KG1 (cell line): ENCODE results near the gene CCZ1B.
"Not testable (repeated sequence)": the region's sequence is repeated elsewhere in the genome, so short reads cannot be mapped to it uniquely, and the experiment has no call there.

Source experiments
- DNase-seq: peaks from one replicate; lab custom pipeline; 2025; lab: John Stamatoyannopoulos, UW

The CCZ1B gene

DNA sequence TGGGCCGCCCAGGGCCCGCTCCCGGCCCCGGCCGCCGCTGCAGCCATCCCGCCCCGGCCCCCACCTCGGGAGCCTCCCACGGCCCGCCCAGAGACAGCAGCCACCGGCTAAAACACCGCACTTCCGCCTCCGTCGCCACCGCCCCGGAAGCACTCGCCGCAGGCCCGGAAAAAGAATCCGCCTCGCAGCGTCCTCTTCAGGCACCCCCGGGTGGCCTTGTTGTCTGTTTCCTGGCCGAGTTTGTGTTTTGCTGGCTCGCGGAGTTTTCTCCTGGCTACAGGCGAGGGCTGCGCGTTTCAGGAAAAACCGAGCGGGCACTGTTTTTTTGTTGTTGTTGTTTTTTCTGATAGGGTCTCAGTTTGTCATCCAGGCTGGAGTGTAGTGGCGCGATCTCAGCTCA lies at the start of gene CCZ1B:
TSS of gene CCZ1B (minus strand) at position 125 of the 400 bp plus-strand sequence. CDS start at position 47, 78 bp downstream.
- DNase-seq = peak; percentile 73

DNA sequence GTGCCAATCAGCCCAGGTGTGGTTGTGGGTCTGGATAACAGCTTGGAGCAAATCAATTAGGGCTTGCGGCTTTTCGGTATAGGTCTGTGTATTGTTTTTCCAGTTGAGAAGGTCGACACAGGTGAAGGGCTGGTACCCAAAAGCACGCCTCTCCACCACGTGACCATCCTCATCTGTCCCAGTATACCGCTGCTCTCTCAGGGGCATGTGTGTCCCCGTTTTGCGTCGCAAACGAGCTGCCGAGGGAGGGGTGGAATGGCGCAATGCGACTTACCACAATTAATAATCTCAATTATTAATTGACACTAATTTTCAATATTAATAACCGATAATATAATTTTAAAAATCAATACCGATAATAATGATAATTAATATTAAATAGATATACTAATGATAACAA lies 48.9 kb upstream of the CCZ1B start:
- DNase-seq = not testable (repeated sequence)

DNA sequence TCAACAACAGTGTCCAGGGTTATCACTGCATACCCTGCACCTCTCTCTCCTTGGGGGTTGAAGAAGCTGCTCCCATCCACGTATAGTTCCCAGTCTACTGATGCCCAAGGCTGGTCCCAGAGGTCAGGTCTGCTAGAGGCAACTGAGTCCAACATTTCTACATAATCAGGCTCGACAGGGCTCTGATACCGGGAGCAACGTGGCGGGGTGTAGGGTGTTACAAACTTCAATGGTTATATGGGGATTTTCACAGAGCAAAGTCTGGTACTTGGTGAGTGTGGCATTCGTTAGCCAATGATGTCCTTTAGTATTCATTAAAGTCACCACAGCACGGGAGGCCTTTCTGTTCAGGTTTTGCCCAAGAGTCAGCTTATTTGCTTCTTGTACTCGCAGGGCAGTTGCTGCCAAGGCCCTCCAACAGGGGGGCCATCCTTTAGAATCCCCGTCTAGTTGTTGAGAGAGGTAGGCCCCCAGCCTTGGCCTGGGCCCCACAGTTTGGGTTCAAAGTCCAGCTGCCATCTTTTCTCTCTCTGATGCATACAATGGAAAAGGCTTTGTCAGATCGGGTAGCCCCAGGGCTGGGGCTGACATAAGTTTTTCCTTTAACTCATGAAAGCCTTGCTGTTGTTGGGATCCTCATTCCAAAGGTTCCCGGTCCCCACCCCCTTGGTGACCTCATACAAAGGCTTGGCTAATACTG lies 46.3 kb upstream of the CCZ1B start:
- DNase-seq = not testable (repeated sequence)

DNA sequence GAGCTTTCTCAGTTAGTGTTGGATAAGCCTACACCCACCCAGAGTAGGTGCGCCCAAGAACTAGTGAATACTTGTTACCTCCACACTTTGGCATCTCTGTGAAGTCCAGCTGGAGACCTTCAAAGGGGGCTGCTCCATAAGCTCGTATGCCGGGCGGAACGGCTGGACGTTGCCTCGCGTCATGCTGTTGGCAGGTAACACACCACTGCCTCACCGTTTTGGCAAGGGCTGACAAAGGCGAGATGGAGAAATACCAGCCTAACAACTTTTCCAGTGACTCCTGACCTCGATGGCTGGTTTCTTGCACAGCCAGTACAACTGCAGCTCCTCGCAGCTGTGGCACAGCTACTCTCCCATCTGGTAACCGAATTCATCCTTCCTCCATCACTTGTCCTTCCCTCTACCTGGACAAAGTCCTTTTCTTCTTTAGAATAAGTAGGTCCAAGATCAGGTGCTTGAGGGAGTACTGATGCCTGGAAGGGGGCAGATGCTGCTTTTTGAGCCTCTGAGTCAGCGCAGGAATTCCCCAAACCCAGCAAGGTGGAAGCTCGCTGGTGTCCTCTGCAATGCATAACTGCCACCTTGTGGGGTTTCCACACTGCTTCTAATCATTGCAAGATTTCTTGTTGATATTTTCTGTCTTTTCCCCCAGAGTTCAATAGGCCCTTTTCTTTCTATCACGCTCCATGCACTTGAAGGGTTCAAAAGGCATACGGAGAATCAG lies 45.5 kb upstream of the CCZ1B start:
- DNase-seq = not testable (repeated sequence)

DNA sequence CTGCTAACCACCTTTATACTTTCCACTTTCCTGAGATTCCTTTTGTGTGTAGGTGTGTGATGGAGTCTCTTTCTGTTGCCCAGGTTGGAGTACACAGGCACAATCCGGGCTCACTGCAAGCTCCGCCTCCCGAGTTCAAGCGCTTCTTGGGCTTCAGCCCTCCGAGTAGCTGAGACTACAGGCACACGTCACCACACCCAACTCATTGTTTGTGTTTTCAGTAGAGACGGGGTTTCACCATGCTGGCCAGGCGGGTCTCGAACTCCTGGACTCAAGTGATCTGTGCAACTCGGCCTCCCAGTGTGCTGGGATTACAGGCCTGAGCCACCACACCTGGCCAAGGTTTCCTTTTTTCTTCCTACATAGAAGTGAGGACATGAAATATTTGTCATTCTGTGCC lies 38.7 kb upstream of the CCZ1B start:
- not testable (repeated sequence) for DNase-seq

DNA sequence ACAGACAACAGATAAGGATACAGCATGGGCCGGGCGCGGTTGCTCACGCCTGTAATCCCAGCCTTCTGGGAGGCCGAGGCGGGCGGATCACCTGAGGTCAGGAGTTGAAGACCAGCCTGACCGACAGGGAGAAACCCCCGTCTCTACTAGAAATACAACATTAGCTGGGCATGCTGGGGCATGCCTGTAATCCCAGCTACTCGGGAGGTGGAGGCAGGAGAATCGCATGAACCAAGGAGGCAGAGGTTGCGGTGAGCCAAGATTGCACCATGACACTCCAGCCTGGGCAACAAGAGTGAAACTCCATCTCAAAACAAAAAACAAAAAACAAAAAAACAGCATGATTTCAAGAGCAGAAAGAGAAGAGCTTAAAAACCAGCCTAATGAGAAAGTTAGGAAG lies 38.1 kb upstream of the CCZ1B start:
- not testable (repeated sequence) for DNase-seq

DNA sequence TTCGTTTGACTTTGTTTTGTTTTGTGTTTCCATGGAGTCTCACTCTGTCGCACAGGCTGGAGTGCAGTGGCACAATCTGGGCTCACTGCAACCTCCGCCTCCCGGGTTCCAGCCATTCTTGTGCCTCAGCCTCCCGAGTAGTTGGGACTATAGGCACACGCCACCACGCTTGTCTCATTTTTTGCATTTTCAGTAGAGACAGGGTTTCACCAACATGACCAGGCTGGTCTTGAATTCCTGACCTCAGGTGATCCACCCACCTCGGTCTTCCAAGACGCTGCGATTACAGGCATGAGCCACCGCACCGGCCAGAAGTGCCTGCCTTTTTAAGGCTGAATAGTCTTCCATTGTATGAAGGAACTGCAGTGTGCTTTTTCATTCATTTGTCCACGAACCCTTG lies 36.8 kb upstream of the CCZ1B start:
- DNase-seq = not testable (repeated sequence)

DNA sequence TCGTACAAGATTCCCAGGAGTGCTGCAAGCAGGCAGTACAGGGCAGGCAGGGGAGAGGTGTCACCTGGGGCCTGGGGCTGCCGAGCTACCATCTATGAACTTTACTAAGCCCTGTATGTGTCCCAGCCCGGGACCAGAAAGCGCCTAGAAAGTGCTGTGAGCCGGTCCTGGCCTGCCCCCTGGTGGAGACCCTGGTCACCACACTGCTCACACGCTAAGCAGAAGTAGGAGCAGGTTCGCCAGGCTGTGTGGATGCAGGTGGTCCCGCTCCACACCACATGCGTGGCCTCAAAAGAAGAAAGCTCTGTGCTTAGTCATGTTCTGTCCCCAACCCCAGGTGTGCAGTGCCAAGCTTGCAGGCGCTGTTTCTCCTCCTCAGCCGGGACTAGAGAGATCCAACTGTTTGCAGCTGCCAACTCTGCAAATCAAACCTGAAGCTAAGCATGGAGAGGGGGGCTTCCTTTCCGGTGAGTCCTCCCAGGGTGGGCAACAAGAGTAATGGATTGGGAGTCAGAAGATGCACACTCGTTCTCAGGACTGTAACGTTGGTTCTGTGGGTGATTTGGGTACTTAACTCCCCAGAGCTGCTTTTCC lies 31.7 kb upstream of the CCZ1B start:
- DNase-seq = peak; percentile 2

DNA sequence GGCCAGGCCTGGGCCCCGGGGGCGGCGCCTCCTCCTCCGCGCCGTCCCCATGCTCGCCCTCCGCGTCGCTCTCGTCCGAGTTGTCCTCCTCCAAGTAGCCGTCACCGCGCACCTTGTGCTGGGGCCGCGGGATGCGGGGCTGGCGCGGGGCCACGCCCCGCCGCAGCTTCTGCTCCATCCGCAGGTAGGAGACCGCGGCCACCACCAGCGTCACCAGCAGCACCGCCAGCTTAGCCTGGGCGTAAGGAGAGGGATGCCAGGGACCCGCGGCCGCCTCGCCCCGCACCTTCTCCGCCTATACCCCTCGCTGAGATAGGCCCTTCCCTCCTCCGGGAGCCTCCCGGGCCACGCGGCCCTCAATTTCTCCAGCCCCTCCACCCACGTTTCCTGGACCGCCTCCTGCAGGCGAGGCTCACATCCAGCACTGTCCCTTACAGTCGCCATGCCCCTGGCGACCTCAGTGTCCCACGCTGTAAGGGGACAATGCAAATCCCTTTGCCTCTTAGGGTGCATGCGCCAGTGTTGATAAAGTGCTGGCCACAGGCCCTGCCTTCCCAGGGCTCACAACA lies 29.6 kb upstream of the CCZ1B start:
- not testable (repeated sequence) for DNase-seq

DNA sequence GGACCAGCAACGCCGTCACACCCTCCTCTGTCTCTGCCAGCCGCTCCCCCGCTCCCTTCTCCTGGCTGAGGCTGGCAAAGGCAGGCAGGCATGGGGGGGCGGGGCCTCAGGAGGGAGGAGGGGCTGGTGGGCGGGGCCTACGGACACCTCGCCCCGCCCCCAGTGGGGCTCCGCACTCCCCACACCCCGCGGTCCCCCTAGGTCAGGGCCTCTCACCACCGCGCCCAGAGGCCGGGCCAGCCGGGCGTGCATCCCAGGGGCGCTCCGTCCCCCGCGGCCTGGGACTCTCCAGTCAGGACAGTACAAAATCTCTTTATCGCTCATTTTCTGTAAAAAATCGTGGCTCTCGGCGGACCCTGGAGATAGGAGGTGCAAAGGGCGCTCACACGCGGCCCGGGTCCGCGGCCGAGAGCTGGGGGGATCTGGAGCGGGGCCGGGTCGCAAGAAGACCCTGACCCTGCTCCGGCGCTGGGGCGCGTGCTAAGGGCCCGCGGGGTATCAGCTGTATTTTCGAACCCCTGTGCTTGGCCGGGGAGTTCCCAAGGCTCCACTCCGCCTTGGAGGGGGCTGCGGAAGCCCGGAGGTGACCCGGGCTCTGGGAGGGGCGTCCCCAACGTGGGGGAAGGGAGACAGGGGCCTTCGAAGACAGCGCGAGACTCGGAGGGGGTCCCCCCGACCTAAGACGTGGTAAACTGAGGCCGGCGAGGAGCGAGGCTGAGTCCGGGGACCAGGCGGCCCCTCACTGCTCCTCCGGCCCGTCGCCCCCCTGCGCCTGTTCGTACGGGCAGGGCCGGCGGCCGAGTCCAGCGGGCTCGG lies 28.9 kb upstream of the CCZ1B start:
- DNase-seq = not testable (repeated sequence)

DNA sequence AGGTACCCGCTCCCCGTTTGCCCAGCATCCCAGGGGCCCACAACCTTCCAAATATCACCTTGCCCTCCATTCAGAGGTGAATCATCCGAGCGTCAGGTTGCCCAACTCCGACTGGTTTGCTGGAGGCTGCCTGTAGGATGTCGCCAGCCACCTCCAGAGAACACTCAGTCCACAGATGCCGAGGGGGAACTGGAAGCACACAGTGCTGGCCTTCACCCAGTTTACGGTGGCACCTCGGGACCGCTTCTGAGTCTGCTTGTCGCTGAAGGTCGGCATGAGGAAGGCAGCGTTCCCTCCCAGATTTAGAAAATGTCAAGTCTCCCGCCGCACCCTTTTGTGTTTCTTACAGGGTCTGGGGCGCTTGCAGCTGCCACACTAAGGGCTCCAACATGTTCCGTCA lies 27.6 kb upstream of the CCZ1B start:
- DNase-seq = not testable (repeated sequence)

DNA sequence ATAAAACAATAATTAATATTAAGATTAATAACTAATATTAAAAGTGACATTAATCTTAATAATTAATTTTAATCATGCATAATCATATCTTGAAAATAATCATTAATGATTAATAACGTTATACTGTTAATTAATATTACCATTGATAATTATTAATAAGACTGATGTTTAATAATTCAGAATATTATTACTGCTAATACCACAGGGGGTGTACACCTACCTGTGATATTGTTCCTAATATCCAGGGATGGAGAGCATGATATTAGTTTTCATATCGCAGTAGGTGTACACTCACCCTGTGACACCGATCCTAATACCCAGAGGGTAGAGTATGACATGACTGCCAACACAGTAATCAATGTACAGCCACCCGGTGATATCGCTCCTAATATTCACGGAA lies 23.1 kb upstream of the CCZ1B start:
- not testable (repeated sequence) for DNase-seq

DNA sequence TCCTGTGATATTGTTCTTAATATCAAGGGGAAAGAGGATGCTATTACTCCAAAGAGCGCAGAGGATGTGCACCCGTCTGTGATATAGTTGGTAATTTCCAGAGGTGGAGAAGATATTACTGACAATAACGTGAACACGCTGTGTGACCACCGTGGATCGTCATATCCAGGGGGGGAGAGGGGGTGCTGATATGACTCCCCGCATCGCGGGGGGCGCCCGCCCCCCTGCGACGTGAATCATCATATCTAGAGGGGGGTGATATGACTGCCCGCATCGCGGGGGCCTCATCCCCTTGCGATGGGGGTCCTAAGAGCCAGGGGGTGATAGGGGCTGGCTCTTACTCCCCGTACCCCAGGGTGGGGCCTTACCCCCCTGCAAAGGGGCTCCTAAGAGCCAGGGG lies 21.7 kb upstream of the CCZ1B start:
- not testable (repeated sequence) for DNase-seq

DNA sequence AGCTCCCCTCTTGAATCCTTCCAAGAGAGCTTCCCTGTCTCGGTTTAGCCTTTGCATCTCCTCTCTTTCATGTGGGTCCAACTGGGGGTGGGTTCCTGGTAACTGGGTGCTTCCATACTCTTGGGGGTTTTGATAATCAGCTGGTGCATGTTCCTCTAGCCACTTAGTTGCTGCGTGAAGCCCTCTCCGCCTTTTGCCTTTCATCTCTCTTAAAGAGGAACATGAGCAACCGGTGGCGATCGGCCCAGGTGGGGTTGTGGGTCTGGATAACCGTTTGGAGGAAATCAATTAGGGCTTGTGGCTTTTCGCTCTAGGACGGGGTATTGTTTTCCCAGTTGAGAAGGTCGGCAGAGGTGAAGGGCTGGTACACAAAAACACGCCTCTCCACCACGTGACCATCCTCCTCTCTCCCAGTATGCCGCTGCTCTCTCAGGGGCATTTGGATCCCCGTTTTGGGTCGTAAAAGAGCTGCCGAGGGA lies 19.9 kb upstream of the CCZ1B start:
- not testable (repeated sequence) for DNase-seq

DNA sequence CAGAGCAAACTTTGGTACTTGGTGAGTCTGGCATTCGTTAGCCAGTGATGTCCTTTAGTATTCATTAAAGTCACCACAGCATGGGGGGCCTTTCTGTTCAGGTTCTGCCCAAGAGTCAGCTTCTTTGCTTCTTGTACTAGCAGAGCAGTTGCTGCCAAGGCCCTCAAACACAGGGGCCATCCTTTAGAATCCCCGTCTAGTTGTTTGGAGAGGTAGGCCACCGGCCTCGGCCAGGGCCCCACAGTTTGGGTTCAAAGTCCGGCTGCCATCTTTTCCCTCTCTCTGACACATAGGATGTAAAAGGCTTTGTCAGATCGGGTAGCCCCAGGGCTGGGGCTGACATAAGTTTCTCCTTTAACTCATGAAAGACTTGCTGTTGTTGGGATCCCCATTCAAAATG lies 17.6 kb upstream of the CCZ1B start:
- DNase-seq = not testable (repeated sequence)

DNA sequence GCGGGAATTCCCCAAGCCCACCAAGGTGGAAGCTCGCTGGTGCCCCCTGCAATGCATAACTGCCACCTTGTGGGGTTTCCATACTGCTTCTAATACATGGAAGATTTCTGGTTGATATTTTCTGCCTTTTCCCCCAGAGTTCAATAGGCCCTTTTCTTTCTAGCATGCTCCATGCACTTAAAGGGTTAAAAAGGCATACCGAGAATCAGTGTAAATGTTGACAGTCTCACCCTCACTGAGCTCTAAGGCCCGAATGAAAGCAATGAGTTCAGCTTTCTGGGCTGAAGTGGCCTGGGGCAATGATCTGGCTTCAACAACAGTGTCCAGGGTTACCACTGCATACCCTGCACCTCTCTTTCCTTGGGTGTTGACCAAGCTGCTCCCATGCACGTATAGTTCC lies 17.0 kb upstream of the CCZ1B start:
- DNase-seq = not testable (repeated sequence)

DNA sequence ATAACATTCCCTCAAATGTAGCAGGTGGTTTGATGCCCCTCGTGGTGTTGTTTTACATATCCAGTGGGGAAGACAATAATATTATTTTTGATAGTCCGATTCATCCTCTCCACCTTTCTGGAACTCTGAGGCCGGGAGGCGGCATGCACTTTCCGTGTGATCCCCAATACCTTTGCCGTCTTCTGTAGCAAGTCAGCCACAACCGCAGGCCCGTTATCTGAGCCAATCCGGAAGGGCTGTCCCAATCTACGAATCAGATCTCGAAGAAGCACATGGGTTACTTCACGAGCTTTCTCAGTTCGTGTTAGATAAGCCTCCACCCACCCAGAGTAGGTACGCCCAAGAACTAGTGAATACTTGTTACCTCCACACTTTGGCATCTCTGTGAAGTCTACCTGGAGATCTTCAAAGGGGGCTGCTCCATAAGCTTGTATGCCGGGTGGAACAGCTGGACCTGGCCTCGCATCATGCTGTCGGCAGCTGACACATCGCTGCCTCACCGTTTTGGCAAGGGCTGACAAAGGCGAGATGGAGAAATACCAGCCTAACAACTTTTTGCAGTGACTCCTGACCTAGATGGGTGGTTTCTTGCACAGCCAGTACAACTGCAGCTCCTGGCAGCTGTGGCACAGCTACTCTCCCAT lies 16.3 kb upstream of the CCZ1B start:
- not testable (repeated sequence) for DNase-seq

DNA sequence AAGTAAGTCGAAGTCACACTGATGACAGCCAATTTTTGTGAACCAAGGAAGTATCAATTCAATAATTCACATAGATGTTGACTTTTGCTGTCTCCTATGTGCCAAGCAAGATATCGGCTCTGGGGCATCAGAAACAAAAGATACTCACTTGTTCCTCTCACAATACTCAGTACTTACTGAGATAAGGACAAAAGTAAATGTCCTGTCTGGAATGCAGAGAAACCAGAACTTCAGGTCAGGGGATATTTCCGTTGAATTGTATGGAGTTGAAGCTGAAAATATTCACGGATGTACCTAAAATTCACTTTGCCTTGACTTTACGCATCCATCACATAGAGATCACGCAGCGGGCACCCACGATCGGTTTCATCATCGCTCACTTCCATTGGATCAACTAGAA lies 11.0 kb upstream of the CCZ1B start:
- not testable (repeated sequence) for DNase-seq

DNA sequence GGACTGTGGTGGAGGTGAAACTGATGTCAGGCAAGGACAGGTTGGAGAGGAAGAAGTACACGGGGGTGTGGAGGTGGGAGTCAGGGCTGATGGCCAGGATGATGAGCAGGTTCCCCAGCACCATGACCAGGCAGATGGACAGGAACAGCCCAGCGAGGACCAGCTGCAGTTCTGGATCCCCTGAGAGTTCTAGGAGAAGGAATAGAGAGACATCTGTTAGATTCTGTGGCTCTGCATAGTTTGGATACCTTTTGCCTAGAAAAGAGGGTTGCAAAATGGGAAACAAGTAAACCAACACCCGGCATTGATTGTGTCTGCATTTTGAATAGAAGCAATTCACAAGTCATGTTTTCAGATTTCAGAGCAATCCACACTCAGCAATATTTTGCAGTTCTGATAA lies 9.4 kb upstream of the CCZ1B start:
- DNase-seq = not testable (repeated sequence)

DNA sequence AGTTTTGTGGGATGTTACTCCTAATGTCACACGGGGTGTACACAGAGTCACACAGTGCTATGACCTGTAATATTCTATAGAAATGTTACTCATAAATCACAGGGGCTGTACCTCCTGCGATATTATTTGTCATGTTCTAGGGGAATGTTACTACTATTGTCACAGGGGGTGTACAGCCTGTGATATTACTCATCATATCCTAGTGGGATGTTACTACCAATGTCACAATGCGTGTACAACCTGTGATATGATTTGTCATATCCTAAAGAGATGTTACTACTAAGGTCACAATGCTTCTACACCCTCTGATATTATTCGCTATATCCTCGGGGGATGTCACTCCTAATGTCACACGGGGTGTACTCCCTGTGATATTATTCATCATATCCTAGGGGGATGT lies 7.6 kb upstream of the CCZ1B start:
- no peak for DNase-seq
